GM12892 (cell line): ENCODE results near the gene ZFAND2A.

Experiments used
- POLR2A ChIP-seq: IDR thresholded peaks from 2 replicates; pipeline ENCODE4 v1.6.1; 2011; ENCODE audit warnings: low read depth, low read length, control low read depth
- TAF1 ChIP-seq: IDR thresholded peaks from 2 replicates; pipeline ENCODE4 v1.6.1; 2011; ENCODE audit warnings: low read depth, mild to moderate bottlenecking, control low read depth, low read length, borderline replicate concordance

- TF ChIP-seq TAF1 = no peak
- TF ChIP-seq POLR2A = 0 out of 2 replicates have a peak, but pooled peaks have one; percentile 17
Measured at GRCh38 chr7:1151653-1152425, 8.2 kb downstream of the ZFAND2A start.
